ENCODE data around the gene LTO1.

Gene LTO1

DNA sequence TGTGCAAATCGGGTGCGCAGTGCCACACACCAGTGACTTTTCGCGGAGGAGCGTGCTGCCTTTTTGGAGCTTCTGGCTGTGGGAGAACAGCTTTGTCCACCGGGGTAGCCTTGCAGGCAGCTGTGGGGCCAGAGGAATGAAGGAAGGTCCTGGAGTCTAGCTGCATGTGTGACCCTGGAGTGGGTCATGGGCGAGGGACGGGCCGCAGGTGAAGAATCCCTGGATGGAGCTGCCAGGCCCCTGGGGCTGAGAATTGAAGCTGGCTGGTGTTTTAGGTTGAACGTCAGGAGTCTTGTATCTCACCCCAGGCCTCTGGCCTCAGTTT, 25.6 kb downstream of the LTO1 start:
- in situ Hi-C loops (cut with MboI; ENCODE audit: low sequenced_read_pairs): no loop called here

GRCh38 chr11:69648679-69649575, 26.2 kb downstream of the LTO1 start:
- in situ Hi-C loops (cut with MboI; ENCODE audit: low sequenced_read_pairs): no loop called here

GRCh38 chr11:69647761-69648497, 27.2 kb downstream of the LTO1 start:
- in situ Hi-C loops (cut with MboI; ENCODE audit: low sequenced_read_pairs): no loop called here

DNA sequence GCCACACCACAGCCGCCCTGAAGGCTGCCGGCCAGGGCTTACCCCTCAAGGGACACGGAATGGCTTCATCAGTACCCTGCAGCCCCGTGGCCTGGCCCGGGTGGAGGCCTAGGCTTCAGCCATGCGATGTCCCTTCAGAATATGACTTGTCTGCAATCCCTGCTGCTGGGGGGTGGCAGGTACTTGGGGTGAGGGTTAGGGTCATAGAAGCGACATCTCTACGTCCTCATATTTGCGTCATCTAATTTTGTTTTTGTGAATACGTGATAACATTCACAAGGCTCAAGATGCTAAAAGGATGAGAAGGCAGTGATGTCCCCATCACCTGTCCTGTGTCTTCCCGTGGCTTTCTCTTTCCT, 27.8 kb downstream of the LTO1 start:
- in situ Hi-C loops (cut with MboI; ENCODE audit: low sequenced_read_pairs): no loop called here

DNA sequence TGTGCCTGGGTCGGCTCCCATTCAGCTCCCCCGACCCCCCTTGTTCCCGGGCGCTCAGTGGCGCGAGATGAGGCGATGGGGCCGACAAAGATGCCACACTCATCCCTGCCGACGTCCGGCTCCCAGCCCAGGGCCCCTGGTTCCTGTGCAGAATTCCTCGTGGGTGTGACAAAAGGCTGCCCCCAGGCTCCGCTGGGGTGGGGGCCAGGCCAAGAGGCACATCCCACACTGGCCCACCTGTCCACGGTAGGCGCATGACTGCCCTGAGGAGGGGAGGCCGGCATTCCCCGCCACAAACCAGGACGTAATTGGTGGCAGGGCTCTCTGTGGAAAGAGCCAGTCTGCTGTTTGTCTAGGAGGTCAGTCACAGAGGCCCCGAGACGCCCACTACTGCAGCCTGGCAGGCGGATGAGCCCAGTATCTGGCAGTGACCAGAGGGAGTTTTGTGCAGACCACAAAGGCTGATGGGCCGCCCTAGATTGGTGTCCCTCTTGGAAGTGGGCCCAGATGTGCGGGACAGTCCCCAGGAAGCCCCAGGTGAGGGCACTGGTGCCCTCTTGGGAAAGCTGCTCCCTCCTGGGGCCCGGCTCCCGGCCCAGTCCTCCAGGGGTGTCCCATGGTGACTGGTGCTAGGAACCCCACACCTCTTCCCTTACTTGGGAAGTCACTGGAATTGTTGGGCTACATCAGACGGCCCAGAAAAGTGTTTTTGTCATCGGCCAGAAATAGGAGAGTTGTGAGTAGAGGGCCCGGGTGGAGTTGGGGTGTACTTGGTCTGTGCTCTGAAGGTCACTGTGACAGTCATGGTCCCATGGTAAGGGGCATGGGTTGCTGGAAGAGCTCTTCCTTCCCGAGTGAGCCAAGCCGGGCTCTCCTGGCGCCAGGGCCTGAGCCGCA, 28.4 kb downstream of the LTO1 start:
- in situ Hi-C loops (cut with MboI; ENCODE audit: low sequenced_read_pairs): no loop called here

DNA sequence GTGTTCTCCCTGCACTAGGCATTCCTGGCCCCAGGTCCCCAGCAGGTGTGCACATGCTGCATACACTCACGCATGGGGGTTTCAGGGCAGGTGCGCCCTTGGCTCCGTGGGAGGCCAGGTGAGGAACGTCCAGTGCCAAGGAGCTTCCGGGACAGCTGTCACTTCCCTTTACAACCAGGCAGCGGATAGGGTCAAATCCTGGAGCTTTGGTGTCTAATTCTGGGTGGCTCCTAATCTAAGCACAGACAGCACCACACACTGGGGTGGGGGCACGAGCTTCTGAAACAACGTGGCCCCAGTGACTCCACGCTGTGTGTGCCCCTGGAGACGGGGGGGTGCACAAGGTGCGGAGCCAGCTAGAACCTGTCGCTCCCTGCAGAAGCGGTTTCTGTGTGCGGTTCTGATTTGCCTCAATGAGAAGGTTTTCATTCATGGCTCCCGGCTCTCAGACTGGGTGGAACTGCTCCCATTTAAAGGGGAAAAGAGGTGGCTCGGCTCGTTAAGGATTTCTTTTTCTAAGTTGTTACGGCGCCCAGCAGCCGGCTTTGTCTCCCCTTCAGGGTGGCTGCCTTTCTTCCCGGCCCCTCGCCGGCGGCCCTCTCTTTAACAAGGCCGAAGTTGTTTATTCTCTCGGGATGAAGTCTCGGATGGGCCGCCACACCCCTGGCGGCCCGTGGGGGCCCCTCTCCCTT, 29.2 kb downstream of the LTO1 start:
- in situ Hi-C loops (cut with MboI; ENCODE audit: low sequenced_read_pairs): no loop called here

DNA sequence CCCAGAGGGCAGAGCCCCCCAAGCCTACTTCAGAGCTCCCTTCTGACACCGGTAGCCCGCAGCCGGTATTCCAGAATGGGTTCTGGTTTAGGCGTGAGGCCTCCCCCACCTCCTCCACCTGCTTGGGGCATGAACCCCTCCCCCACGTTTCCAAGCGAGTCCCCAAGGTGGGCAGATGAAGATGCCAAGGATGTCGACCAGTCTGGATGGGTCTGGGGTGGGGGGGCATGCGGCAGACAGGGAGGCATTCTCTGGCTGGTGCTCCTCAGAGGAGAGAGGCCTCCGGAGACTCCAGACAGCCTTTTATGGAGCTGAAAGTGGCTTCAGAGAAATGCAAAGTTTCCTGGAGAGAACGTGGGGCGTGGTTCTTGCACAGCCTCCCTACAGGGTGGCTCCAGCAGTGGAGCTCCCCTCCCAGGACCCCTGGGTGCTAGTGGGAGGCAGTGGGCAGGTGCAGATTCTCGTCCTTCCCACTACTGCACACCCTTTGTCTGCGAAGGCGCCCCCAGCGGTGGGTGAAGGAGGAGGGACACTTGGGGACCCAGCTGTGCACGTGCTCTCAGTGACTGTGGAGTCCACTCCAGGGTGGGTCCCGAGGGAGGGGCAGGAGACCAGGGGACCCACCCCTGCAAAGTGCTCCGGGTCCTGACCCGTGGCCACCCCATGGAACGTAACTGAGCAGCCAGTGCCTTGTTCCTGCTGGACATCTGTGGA, 30.0 kb downstream of the LTO1 start:
- in situ Hi-C loops (cut with MboI; ENCODE audit: low sequenced_read_pairs): no loop called here

DNA sequence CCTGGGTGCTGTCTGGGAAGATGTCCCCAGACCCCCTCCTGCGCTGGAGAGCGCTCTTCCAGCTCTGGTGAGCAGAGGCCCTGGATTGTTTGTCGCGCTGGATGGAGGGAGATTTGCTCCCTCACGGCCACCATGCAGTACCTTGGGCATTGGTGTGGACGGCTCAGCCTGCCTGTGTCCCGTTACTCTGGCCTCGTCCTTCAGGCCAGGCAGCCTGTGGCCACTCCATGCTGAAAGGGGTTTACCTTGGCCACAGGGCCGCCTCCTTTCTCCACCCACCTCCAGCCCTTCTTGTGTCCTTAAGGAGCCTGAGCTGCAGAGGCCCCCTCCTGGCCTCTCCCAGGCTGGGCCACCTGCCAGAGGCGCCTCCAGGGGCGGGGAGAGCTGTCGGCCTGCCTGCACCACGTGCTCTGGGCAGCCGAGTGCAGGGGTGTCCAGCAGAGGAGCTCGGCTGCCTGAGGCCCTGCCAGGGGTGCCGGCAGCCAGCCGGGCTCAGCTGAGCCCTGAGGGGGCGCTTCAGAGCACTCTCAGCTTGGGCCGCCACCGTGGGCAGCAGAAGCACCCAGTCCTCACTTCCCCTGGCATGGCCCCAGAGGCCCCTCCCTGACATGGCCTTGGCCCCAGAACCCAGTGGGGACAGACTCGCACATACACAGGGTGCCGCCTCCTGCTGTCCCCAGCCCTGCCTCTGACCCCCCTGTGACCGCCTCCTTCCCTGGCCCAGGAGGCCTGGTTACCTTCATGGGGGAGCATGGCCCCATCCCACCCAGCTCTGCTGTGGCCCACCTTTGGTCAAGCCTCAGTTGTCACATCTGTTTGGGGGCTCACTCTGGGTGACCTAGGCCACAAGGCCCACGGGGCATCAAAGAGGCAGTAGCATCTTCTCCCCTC, 30.8 kb downstream of the LTO1 start:
- in situ Hi-C loops (cut with MboI; ENCODE audit: low sequenced_read_pairs): no loop called here

DNA sequence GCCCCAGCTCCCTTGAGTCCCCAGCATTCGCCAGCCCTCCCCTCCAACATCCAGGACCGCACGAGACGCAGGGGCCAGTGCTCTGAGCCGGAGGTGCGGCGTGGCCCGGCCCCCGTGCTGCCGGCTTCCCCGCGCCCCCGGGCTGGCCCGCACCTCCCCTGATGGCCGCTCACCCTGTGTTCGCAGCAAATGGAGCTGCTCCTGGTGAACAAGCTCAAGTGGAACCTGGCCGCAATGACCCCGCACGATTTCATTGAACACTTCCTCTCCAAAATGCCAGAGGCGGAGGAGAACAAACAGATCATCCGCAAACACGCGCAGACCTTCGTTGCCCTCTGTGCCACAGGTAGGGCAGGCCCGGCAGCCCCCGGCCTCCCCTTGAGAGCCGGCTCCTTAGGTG, 31.5 kb downstream of the LTO1 start:
- in situ Hi-C loops (cut with MboI; ENCODE audit: low sequenced_read_pairs): no loop called here

DNA sequence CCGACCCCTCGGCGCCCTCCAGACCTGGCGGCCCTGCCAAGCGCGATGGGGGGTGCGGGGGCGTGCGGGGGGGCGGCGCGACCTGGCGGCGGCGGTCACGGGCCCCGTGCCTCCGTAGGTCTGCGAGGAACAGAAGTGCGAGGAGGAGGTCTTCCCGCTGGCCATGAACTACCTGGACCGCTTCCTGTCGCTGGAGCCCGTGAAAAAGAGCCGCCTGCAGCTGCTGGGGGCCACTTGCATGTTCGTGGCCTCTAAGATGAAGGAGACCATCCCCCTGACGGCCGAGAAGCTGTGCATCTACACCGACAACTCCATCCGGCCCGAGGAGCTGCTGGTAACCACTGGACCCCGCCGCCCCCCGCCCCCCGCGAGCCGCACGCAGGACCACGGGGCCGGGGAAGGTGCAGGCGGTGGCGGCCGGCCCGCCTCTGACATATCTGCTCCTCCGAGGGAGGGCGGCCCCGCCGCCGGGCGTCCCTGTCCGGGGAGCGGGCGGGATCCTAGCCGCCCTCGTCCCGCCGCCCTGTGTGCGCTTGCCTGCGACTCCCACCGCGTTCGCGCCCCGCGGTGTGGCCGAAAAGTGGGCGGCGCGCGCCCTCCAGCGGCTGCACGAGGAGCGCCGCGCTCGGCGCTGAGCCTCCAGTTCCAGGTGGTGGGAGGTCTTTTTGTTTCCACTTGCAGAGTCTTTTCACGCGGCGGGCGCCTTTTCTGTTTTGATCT, 32.1 kb downstream of the LTO1 start:
- in situ Hi-C loops (cut with MboI; ENCODE audit: low sequenced_read_pairs): no loop called here

DNA sequence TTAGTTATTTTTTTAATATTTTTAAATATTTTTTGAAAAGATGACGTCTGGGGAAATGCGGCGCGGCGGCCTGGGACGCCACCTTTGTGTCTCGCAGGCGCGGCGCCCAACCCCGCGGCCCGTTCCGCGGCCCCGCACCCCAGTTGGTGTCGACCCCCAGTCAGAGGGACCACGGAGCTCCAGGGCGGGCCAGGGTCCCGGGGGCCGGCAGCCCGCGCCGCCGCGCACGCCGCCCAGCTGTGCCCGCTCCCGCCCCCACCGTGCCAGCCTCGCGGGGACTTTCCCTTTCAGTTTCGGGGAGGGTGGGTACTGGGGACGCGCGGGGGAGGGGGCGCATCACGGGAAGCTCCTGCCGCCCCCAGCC, 32.6 kb downstream of the LTO1 start:
- in situ Hi-C loops (cut with MboI; ENCODE audit: low sequenced_read_pairs): no loop called here

DNA sequence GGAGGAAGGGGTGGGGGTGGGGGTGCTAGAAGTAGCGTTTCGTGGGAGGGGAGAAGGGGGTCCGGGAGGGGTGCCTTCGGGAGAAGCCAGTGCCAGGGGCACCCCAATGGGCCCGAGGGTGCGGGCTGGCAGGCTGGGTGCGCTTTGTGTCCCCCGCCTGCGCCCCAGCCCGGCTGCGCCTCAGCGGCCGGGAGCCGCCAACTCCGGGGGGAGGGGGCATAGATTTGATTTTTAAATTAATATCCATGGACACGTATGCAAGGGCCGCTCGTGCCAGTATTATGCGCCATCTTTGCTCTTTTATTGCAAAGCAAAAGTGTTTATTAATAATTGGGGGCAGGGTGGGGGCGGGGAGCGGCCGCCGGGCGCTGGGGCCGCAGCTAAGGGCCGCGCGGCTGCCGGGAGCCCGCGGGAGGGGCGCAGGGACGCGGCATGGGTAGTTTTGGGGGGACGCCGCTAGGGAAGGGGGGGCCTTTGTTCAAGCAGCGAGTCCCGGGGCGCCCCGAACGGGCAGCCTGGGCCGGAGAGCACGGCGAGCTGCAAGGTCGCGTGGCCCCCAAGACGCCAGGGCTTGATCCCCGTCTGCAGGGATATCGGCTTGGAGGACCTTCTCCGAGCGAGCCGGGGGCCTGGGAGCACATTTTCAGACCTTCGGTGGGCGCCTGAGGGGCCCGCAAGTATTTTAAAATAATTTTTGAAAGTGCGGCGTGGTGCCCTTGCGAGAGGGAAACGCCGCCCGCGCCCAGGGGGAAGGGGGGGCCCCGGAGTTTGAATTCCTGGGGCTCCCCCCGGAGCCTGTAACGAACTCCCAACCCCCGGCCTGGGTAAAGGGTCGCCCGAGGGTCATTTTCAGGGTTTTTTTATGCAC, 33.2 kb downstream of the LTO1 start:
- in situ Hi-C loops (cut with MboI; ENCODE audit: low sequenced_read_pairs): no loop called here

DNA sequence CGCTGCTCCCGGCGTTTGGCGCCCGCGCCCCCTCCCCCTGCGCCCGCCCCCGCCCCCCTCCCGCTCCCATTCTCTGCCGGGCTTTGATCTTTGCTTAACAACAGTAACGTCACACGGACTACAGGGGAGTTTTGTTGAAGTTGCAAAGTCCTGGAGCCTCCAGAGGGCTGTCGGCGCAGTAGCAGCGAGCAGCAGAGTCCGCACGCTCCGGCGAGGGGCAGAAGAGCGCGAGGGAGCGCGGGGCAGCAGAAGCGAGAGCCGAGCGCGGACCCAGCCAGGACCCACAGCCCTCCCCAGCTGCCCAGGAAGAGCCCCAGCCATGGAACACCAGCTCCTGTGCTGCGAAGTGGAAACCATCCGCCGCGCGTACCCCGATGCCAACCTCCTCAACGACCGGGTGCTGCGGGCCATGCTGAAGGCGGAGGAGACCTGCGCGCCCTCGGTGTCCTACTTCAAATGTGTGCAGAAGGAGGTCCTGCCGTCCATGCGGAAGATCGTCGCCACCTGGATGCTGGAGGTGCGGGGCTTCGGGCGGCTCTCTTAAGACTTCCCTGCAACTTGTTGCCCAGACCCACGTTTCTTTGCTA, 34.1 kb downstream of the LTO1 start, which contains the start of gene CCND1:
CCND1 (plus strand) TSS at position 162 of the 587 bp plus-strand sequence; CDS start at position 320, 158 bp downstream.
- in situ Hi-C loops (cut with MboI; ENCODE audit: low sequenced_read_pairs): no loop called here

DNA sequence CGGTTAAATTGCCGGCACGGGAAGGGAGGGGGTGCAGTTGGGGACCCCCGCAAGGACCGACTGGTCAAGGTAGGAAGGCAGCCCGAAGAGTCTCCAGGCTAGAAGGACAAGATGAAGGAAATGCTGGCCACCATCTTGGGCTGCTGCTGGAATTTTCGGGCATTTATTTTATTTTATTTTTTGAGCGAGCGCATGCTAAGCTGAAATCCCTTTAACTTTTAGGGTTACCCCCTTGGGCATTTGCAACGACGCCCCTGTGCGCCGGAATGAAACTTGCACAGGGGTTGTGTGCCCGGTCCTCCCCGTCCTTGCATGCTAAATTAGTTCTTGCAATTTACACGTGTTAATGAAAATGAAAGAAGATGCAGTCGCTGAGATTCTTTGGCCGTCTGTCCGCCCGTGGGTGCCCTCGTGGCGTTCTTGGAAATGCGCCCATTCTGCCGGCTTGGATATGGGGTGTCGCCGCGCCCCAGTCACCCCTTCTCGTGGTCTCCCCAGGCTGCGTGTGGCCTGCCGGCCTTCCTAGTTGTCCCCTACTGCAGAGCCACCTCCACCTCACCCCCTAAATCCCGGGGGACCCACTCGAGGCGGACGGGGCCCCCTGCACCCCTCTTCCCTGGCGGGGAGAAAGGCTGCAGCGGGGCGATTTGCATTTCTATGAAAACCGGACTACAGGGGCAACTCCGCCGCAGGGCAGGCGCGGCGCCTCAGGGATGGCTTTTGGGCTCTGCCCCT, 34.7 kb downstream of the LTO1 start:
- in situ Hi-C loops (cut with MboI; ENCODE audit: low sequenced_read_pairs): no loop called here

DNA sequence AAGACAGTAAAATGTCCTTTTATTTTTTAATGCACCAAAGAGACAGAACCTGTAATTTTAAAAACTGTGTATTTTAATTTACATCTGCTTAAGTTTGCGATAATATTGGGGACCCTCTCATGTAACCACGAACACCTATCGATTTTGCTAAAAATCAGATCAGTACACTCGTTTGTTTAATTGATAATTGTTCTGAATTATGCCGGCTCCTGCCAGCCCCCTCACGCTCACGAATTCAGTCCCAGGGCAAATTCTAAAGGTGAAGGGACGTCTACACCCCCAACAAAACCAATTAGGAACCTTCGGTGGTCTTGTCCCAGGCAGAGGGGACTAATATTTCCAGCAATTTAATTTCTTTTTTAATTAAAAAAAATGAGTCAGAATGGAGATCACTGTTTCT, 35.3 kb downstream of the LTO1 start:
- in situ Hi-C loops (cut with MboI; ENCODE audit: low sequenced_read_pairs): no loop called here

DNA sequence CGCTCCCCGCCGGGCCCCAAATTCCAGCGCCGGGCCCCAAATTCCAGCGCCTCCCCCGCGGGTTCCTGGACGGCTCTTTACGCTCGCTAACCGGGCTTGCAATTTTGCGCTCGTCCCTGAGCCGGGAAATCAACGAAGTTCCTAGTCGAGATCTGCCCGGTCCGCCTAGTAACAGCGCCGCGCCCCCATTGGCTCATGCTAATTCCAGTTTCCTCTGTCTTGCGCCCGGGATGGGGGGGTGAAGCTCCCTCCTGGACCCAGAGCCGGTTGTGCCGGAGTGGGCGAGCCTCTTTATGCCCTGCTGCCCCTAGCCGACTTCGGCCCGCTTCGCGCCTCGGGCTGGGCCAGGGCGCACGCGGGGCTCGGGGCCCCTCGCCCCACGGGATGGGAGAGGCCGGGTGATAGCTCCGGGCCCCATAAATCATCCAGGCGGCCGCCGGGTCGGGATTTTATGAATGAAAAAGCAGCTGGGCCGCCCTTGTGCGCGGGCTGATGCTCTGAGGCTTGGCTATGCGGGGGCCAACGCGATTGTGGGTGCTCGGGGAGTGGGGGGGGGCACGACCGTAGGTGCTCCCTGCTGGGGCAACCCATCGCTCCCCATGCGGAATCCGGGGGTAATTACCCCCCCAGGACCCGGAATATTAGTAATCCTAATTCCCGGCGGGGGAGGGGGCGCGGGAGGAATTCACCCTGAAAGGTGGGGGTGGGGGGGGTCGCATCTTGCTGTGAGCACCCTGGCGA, 36.0 kb downstream of the LTO1 start:
- in situ Hi-C loops (cut with MboI; ENCODE audit: low sequenced_read_pairs): no loop called here
